Peyer's patch (tissue), 4 donors: ENCODE measurements around the gene EVL. TPM values are rescaled to one million over a fixed set of nuclear protein-coding genes. Genes with fewer than 3 reads are reported as not detected.

Source experiments
- DNase-seq, 3 donors: peaks; one replicate each; pipeline ENCODE4 v3.0.0-alpha.2; 2017 to 2019
- H3K27ac ChIP-seq, 4 donors: fragments of 200-600 bp; sonication (generic); one replicate each; pipeline ENCODE4 v1.5.1; 2016 to 2019
- H3K27me3 ChIP-seq, 2 donors: fragments of 200-600 bp; sonication (generic); one replicate each; pipeline ENCODE4 v1.5.1; 2019
- H3K36me3 ChIP-seq, 3 donors: fragments of 200-600 bp; sonication (generic); one replicate each; pipeline ENCODE4 v1.5.1; 2016 to 2019
- H3K4me1 ChIP-seq, 4 donors: fragments of 200-600 bp; sonication (generic); one replicate each; pipeline ENCODE4 v1.5.1; 2016 to 2019
- H3K4me3 ChIP-seq, 4 donors: fragments of 200-600 bp; sonication (generic); 1 replicate in 3 of 4; 2 replicates in 1 of 4; pipeline ENCODE4 v1.5.1; 2016 to 2019; ENCODE audit warnings: mild to moderate bottlenecking in 1 of 4
- H3K9me3 ChIP-seq, 4 donors: fragments of 200-600 bp; sonication (generic); one replicate each; pipeline ENCODE4 v1.5.1; 2016 to 2019; ENCODE audit warnings: mild to moderate bottlenecking in 1 of 4
- POLR2A ChIP-seq, 2 donors: fragments of 450-650 bp; IDR thresholded peaks; one replicate each; pipeline ENCODE4 v1.5.1; 2017; ENCODE audit warnings: antibody characterized with exemption in 2 of 2, mild to moderate bottlenecking in 2 of 2, moderate library complexity in 2 of 2
- small RNA-seq, 2 donors: library from RNA; depleted of rRNA; stranded (forward); fragments of <200 nt; gene quantifications; one replicate each; pipeline ENCODE3, GENCODE V24; 2016
- total RNA-seq, 4 donors: library from RNA; depleted of rRNA; stranded (reverse); fragments of >200 nt; gene quantifications; one replicate each; pipeline ENCODE4 v1.1.0, GENCODE V29; 2016
- TF ChIP-seq, protein P1 (sequence below), 6 experiments: fragments of 450-650 bp in 4 of 6; fragments of 200-600 bp in 2 of 6; sonication (generic) in 1 of 6; IDR thresholded peaks; one replicate each; pipeline ENCODE4 v1.5.1; 2017 to 2019; ENCODE audit warnings: antibody characterized with exemption in 6 of 6, mild to moderate bottlenecking in 3 of 6, moderate library complexity in 1 of 6

The EVL gene
- total RNA-seq, 4 donors from 2014 or later = 44.9 to 409 (median 110) TPM

DNA sequence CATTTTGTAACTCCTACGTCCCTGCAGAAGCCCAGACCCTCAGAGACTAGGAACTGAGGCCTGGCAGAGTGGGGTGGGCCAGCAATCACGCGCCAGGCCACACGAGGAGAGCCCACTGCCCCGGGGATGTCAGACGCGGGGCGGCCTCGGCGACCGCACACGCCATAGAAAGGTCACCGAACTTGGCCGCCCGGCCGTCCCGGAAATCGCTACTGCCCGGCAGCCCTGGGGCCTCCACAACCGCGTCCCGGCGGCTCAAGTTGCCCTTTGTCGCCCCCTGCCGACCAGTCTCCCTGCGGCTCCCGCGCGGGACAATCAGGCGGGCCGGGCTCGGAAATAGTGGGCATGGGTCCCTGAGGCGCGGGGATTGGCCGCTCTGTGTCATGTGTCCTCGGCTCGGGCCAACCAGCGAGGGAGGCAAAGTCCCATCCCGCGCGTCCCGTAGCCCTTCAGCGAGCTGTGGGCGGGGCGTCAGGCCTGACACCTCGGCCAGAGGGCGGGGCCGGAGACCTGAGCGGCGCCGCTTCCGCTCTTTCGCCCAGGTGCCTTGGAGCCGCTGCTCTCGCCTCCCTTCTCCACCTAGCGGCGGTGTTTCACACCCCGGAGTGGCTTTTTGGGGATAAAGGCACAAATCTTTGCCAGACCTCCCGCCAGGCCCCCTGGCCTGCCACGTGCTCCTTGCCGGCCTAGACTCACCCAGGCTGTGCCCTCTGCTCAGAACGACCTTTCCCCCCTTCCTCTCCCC, 127.6 kb downstream of the EVL start:
- Histone ChIP-seq H3K9me3 (no peaks in the 10 kb centered on the region), H3K4me1 (peaks cover 5 to 26% (median 10%) of the 10 kb centered on the region in 4 donors), H3K36me3 (no peaks in the 10 kb centered on the region), H3K27ac (peak overlapping the region; percentile 86 to 90 (median 90)), H3K4me3 (peak overlapping the region; percentile 31 to 50 (median 46)), H3K27me3 (no peaks in the 10 kb centered on the region)
- TF ChIP-seq, protein P1, sequence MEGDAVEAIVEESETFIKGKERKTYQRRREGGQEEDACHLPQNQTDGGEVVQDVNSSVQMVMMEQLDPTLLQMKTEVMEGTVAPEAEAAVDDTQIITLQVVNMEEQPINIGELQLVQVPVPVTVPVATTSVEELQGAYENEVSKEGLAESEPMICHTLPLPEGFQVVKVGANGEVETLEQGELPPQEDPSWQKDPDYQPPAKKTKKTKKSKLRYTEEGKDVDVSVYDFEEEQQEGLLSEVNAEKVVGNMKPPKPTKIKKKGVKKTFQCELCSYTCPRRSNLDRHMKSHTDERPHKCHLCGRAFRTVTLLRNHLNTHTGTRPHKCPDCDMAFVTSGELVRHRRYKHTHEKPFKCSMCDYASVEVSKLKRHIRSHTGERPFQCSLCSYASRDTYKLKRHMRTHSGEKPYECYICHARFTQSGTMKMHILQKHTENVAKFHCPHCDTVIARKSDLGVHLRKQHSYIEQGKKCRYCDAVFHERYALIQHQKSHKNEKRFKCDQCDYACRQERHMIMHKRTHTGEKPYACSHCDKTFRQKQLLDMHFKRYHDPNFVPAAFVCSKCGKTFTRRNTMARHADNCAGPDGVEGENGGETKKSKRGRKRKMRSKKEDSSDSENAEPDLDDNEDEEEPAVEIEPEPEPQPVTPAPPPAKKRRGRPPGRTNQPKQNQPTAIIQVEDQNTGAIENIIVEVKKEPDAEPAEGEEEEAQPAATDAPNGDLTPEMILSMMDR (IDR thresholded peaks at IDR 0.05) = peak; percentile 78 to 95 (median 92)
- peak in 1 of 2 donors; percentile 46 for TF ChIP-seq POLR2A (IDR thresholded peaks at IDR 0.05)
- peak; percentile 100 for DNase-seq

Small RNAs within 50 kb of the gene (small RNA-seq; reads per million reads assigned to genes)
- gene MIR151B (1.5 to 3.4 reads per million in 2 donors), gene MIR342 (255 to 555 reads per million in 2 donors)

Other genes starting within 250 kb of the EVL start
- 10 to 100 TPM; 13.2 to 96.5 (median 77.8) TPM for gene DEGS2, start 94.2 kb downstream of the EVL start, total RNA-seq
- 10 to 100 TPM; 42.0 to 63.5 (median 50.9) TPM for gene YY1, start 173.7 kb downstream of the EVL start, total RNA-seq
- 10 to 100 TPM; 11.0 to 74.5 (median 32.0) TPM for gene SLC25A29, start 241.0 kb downstream of the EVL start, total RNA-seq